ENCODE measurements around the gene PAPSS1. TPM values are rescaled to one million over a fixed set of nuclear protein-coding genes. Genes with fewer than 3 reads are reported as not detected.

Gene PAPSS1
- total and polyA plus RNA-seq, 10 donors: 22.7 to 73.8 (median 26.8) TPM

DNA sequence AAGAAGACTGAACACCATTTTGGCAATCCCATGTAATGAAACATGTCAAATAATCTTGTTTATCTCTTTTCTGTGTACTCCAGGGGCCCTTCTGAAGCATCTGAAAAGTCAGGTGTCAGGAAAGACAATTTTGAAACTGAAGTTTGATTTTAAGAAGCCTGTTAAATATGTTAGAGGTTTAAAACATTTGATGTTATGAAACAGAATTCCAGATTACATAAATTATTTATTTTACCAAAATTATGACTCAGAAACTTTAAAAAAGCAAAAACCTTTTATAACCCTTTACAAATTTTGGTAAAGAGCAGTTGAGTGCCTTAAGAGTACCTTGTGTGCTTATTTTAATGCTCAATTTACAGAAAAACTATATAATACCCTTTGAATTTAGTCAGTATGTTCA lies 130.8 kb downstream of the PAPSS1 start:
- H3K4me3 ChIP-seq: no peak overlapping the region
- intact Hi-C loops (cut with DNase I; ENCODE audit: low total_unique reads): no loop called here
- no peaks in the 10 kb centered on the region for H3K4me1 ChIP-seq
- no peak overlapping the region for H3K27ac ChIP-seq
- H3K27me3 ChIP-seq (replicated peaks in 1 of 7): no peaks in the 10 kb centered on the region
- DNase-seq: no peak
- TF ChIP-seq POLR2AphosphoS5 (IDR thresholded peaks at IDR 0.05) (no peak), POLR2A (IDR thresholded peaks at IDR 0.05) (no peak)
- TF ChIP-seq, protein P1, sequence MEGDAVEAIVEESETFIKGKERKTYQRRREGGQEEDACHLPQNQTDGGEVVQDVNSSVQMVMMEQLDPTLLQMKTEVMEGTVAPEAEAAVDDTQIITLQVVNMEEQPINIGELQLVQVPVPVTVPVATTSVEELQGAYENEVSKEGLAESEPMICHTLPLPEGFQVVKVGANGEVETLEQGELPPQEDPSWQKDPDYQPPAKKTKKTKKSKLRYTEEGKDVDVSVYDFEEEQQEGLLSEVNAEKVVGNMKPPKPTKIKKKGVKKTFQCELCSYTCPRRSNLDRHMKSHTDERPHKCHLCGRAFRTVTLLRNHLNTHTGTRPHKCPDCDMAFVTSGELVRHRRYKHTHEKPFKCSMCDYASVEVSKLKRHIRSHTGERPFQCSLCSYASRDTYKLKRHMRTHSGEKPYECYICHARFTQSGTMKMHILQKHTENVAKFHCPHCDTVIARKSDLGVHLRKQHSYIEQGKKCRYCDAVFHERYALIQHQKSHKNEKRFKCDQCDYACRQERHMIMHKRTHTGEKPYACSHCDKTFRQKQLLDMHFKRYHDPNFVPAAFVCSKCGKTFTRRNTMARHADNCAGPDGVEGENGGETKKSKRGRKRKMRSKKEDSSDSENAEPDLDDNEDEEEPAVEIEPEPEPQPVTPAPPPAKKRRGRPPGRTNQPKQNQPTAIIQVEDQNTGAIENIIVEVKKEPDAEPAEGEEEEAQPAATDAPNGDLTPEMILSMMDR (IDR thresholded peaks at IDR 0.05 in 8 of 11, conservative IDR thresholded peaks at IDR 0.05 in 3 of 11): no peak
- no peaks in the 10 kb centered on the region for H3K36me3 ChIP-seq
- H3K9me3 ChIP-seq: peaks cover 9 to 81% (median 40%) of the 10 kb centered on the region in 8 donors

DNA sequence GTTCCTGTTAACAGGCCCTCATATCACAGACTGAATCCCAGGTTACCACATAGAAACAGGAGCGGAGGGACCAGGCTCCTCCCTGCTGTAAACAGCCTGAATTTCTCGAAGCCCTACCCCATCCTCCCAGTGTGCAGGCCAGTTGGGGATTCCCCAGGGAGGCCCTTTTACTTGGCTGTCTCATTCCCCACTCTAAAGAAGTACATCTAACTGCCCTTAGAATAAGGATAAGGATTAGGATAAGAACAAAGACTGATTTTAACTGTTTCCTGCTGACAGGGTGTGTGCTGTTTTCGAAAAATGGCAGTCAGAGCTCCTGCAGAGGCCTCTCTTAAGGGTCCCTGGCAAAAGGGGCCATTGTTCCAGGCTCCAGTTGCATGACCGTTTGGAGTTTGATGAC lies 133.7 kb downstream of the PAPSS1 start:
- H3K9me3 ChIP-seq: peaks cover 9 to 72% (median 37%) of the 10 kb centered on the region in 8 donors
- WGBS, 5 donors: 54 to 73% (median 67%) methylated on average over 4 of the region's 4 CpGs
- H3K36me3 ChIP-seq: no peaks in the 10 kb centered on the region
- DNase-seq: no peak
- H3K4me3 ChIP-seq: no peak overlapping the region
- H3K27me3 ChIP-seq (replicated peaks in 1 of 7): no peaks in the 10 kb centered on the region
- TF ChIP-seq, protein P1 (IDR thresholded peaks at IDR 0.05 in 8 of 11, conservative IDR thresholded peaks at IDR 0.05 in 3 of 11): no peak
- TF ChIP-seq POLR2A (IDR thresholded peaks at IDR 0.05): no peak
- no peak for TF ChIP-seq POLR2AphosphoS5 (IDR thresholded peaks at IDR 0.05)
- intact Hi-C loops (cut with DNase I; ENCODE audit: low total_unique reads): no loop called here
- H3K27ac ChIP-seq: no peak overlapping the region
- no peaks in the 10 kb centered on the region for H3K4me1 ChIP-seq

DNA sequence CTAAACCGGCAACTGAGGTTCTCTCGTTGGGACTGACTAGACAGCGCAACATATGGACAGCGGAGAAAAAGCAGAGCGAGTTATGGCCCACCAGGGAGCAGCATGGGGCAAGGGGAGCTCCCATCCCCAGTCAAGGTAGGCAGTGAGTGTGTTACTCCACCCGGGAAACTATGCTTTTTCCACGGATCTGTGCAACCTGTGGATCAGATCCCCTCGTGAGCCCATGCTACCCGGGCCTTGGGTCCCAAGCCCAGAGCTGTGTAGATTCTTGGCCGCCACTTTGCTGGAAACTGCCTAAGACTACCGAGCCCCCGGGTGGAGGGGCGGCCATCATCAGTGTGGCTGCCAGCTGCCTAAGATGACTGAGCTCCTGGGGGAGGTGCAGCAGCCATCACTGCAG lies 140.9 kb downstream of the PAPSS1 start:
- no peak overlapping the region for H3K27ac ChIP-seq
- 87 to 95% (median 90%) methylated on average over 12 to 13 of the region's 13 CpGs for WGBS, 5 donors
- H3K4me3 ChIP-seq: no peak overlapping the region
- H3K27me3 ChIP-seq (replicated peaks in 1 of 7): peaks cover 0 to 7% (median 0%) of the 10 kb centered on the region in 7 donors
- intact Hi-C loops (cut with DNase I; ENCODE audit: low total_unique reads): no loop called here
- TF ChIP-seq POLR2AphosphoS5 (IDR thresholded peaks at IDR 0.05): no peak
- TF ChIP-seq, protein P1 (IDR thresholded peaks at IDR 0.05 in 8 of 11, conservative IDR thresholded peaks at IDR 0.05 in 3 of 11): no peak
- no peak for TF ChIP-seq POLR2A (IDR thresholded peaks at IDR 0.05)
- peaks cover 0 to 16% (median 2%) of the 10 kb centered on the region in 8 donors for H3K9me3 ChIP-seq
- no peaks in the 10 kb centered on the region for H3K36me3 ChIP-seq
- H3K4me1 ChIP-seq: no peaks in the 10 kb centered on the region
- no peak for DNase-seq

DNA sequence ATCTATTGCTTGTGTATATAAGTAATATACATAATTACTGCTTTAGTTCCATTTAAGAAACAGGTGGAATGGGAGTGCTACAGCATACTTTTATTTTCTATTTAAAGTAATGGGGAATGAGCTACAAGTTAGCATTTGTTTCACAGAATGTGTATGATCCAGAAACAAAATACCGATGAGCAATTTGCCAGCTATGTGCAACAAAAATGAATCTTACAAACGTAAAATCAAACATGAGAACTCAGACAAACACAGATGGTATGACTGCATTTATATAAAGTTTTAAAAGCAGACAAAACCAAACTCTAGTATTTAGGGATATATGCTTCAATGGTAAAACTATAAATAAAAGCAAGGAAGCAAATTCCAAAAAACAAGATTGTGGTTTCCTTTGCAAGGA lies 141.7 kb downstream of the PAPSS1 start:
- H3K4me1 ChIP-seq: no peaks in the 10 kb centered on the region
- WGBS, 5 donors: 83 to 97% (median 90%) methylated on average over 2 of the region's 2 CpGs
- TF ChIP-seq, protein P1 (IDR thresholded peaks at IDR 0.05 in 8 of 11, conservative IDR thresholded peaks at IDR 0.05 in 3 of 11): no peak
- TF ChIP-seq POLR2A (IDR thresholded peaks at IDR 0.05): no peak
- TF ChIP-seq POLR2AphosphoS5 (IDR thresholded peaks at IDR 0.05): no peak
- no peak for DNase-seq
- peaks cover 0 to 7% (median 0%) of the 10 kb centered on the region in 7 donors for H3K27me3 ChIP-seq (replicated peaks in 1 of 7)
- no peaks in the 10 kb centered on the region for H3K36me3 ChIP-seq
- no peak overlapping the region for H3K4me3 ChIP-seq
- no peak overlapping the region for H3K27ac ChIP-seq
- intact Hi-C loops (cut with DNase I; ENCODE audit: low total_unique reads): no loop called here
- peaks cover 0 to 10% (median 2%) of the 10 kb centered on the region in 8 donors for H3K9me3 ChIP-seq
